ENCODE measurements around the gene CCDC12. TPM values are rescaled to one million over a fixed set of nuclear protein-coding genes. Genes with fewer than 3 reads are reported as not detected.

CCDC12 gene
- total RNA-seq, 2 donors from 2014 or later = 49.3 to 55.2 TPM

- H3K27ac Mint-ChIP-seq = no peak overlapping the region
- DNase-seq (ENCODE audit: low spot score in 2 of 2) (no peak), ATAC-seq (no peak)
- no peaks in the 10 kb centered on the region for H3K36me3 Mint-ChIP-seq
- no peaks in the 10 kb centered on the region for H3K9me3 Mint-ChIP-seq
Observed at GRCh38 chr3:46905213-46905560, 71.4 kb downstream of the CCDC12 start.

GRCh38 chr3:46904303-46905212, 72.0 kb downstream of the CCDC12 start:
- ATAC-seq (no peak), DNase-seq (ENCODE audit: low spot score in 2 of 2) (no peak)
- H3K36me3 Mint-ChIP-seq = no peaks in the 10 kb centered on the region
- no peak overlapping the region for H3K27ac Mint-ChIP-seq
- no peaks in the 10 kb centered on the region for H3K9me3 Mint-ChIP-seq

GRCh38 chr3:46903341-46904302, 72.9 kb downstream of the CCDC12 start:
- ATAC-seq = peak in 1 of 2 donors; percentile 41
- Mint-ChIP-seq H3K36me3 (no peaks in the 10 kb centered on the region), H3K27ac (peak overlapping the region in 1 of 2 donors; percentile 70), H3K9me3 (no peaks in the 10 kb centered on the region)
- no peak for DNase-seq (ENCODE audit: low spot score in 2 of 2)

GRCh38 chr3:46902188-46902631, 74.3 kb downstream of the CCDC12 start:
- Mint-ChIP-seq H3K9me3 (no peaks in the 10 kb centered on the region), H3K27ac (no peak overlapping the region), H3K36me3 (no peaks in the 10 kb centered on the region)
- DNase-seq (ENCODE audit: low spot score in 2 of 2) = no peak
- ATAC-seq = no peak

- Mint-ChIP-seq H3K36me3 (no peaks in the 10 kb centered on the region), H3K9me3 (no peaks in the 10 kb centered on the region), H3K27ac (no peak overlapping the region)
- ATAC-seq = no peak
- DNase-seq (ENCODE audit: low spot score in 2 of 2) = no peak
Observed at GRCh38 chr3:46901591-46902187, 74.9 kb downstream of the CCDC12 start.

- H3K36me3 Mint-ChIP-seq = no peaks in the 10 kb centered on the region
- DNase-seq (ENCODE audit: low spot score in 2 of 2) (no peak), ATAC-seq (no peak)
- no peak overlapping the region for H3K27ac Mint-ChIP-seq
- no peaks in the 10 kb centered on the region for H3K9me3 Mint-ChIP-seq
Observed at GRCh38 chr3:46901061-46901460, 75.5 kb downstream of the CCDC12 start.

- Mint-ChIP-seq H3K27ac (no peak overlapping the region), H3K36me3 (no peaks in the 10 kb centered on the region), H3K9me3 (no peaks in the 10 kb centered on the region)
- DNase-seq (ENCODE audit: low spot score in 2 of 2) = no peak
- no peak for ATAC-seq
Observed at GRCh38 chr3:46900356-46900755, 76.2 kb downstream of the CCDC12 start.

- Mint-ChIP-seq H3K9me3 (no peaks in the 10 kb centered on the region), H3K27ac (no peak overlapping the region), H3K36me3 (no peaks in the 10 kb centered on the region)
- no peak for ATAC-seq
- no peak for DNase-seq (ENCODE audit: low spot score in 2 of 2)
Observed at GRCh38 chr3:46900007-46900292, 76.6 kb downstream of the CCDC12 start.

GRCh38 chr3:46899151-46900006, 77.2 kb downstream of the CCDC12 start:
- H3K27ac Mint-ChIP-seq = no peak overlapping the region
- no peaks in the 10 kb centered on the region for H3K9me3 Mint-ChIP-seq
- no peak for DNase-seq (ENCODE audit: low spot score in 2 of 2)
- no peak for ATAC-seq
- H3K36me3 Mint-ChIP-seq = no peaks in the 10 kb centered on the region

GRCh38 chr3:46898321-46899150, 78.0 kb downstream of the CCDC12 start:
- no peaks in the 10 kb centered on the region for H3K9me3 Mint-ChIP-seq
- H3K36me3 Mint-ChIP-seq = no peaks in the 10 kb centered on the region
- no peak overlapping the region for H3K27ac Mint-ChIP-seq
- ATAC-seq = no peak
- DNase-seq (ENCODE audit: low spot score in 2 of 2) = no peak

GRCh38 chr3:46897829-46898320, 78.7 kb downstream of the CCDC12 start:
- Mint-ChIP-seq H3K27ac (no peak overlapping the region), H3K9me3 (no peaks in the 10 kb centered on the region), H3K36me3 (no peaks in the 10 kb centered on the region)
- DNase-seq (ENCODE audit: low spot score in 2 of 2) (no peak), ATAC-seq (no peak)

- Mint-ChIP-seq H3K9me3 (no peaks in the 10 kb centered on the region), H3K36me3 (no peaks in the 10 kb centered on the region), H3K27ac (no peak overlapping the region)
- ATAC-seq (no peak), DNase-seq (ENCODE audit: low spot score in 2 of 2) (no peak)
Observed at GRCh38 chr3:46897031-46897430, 79.5 kb downstream of the CCDC12 start.

GRCh38 chr3:46896386-46896785, 80.2 kb downstream of the CCDC12 start:
- H3K9me3 Mint-ChIP-seq = no peaks in the 10 kb centered on the region
- no peak for DNase-seq (ENCODE audit: low spot score in 2 of 2)
- no peak overlapping the region for H3K27ac Mint-ChIP-seq
- ATAC-seq = no peak
- no peaks in the 10 kb centered on the region for H3K36me3 Mint-ChIP-seq

GRCh38 chr3:46895761-46896160, 80.8 kb downstream of the CCDC12 start:
- Mint-ChIP-seq H3K27ac (no peak overlapping the region), H3K9me3 (no peaks in the 10 kb centered on the region), H3K36me3 (no peaks in the 10 kb centered on the region)
- DNase-seq (ENCODE audit: low spot score in 2 of 2) = no peak
- no peak for ATAC-seq

- DNase-seq (ENCODE audit: low spot score in 2 of 2) (peak in 1 of 2 donors; percentile 84), ATAC-seq (peak; percentile 76 to 79)
- no peaks in the 10 kb centered on the region for H3K36me3 Mint-ChIP-seq
- no peak overlapping the region for H3K27ac Mint-ChIP-seq
- H3K9me3 Mint-ChIP-seq = no peaks in the 10 kb centered on the region
Observed at GRCh38 chr3:46895204-46895660, 81.3 kb downstream of the CCDC12 start.

Data from activated naive CD4-positive, alpha-beta T cell treated with anti-CD3 and anti-CD28 coated beads, Interleukin-2, amount 50 U/mL, for 72 hours (primary cell).